Activated CD8-positive, alpha-beta memory T cell treated with anti-CD3 and anti-CD28 coated beads, Interleukin-2, amount 50 U/mL, for 24 hours (primary cell): ENCODE data around the gene DEPDC7.
"Not testable (repeated sequence)": the region's sequence is repeated elsewhere in the genome, so short reads cannot be mapped to it uniquely, and the experiment has no call there.

Experiments
- DNase-seq: peaks from one replicate; pipeline ENCODE4 v3.0.0-alpha.2; 2020; ENCODE audit errors: extremely low read depth

DEPDC7 gene

DNA sequence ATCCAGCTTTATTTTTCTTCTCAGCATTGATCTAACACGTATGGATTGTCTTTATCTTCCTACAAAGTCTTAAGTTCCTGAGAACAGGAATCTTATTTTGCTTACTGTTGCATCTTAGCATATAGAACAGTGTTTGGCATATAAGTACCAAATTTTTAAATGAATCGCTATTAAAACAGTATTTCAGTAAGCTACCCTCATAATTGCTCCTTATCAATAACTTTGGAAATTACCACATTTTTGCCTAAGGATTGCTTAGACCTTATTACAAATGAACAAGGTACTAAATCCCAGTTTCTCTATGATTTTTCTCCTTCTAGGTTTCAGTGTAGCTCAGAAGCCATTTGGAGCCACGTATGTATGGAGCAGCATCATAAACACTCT lies 9.7 kb downstream of the DEPDC7 start:
- no peak for DNase-seq

DNA sequence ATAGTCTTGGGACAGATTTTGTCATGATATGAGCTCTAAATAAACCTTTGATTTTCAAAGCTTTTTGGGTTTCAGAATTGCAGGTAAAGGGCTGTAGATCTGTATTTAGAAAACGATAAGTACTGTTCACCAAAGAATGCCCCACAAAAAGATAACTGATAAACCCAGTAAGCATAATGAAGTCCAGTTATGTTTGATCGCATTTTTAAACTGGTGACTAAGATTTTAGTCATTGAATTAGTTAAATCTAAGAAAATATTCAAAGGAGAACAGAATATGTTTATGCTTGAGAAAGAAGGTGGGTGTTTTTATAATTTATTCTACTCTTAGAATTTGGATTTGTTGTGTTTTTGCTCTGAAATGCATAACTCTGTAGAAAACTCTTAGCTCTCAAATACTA lies 11.6 kb downstream of the DEPDC7 start:
- no peak for DNase-seq

DNA sequence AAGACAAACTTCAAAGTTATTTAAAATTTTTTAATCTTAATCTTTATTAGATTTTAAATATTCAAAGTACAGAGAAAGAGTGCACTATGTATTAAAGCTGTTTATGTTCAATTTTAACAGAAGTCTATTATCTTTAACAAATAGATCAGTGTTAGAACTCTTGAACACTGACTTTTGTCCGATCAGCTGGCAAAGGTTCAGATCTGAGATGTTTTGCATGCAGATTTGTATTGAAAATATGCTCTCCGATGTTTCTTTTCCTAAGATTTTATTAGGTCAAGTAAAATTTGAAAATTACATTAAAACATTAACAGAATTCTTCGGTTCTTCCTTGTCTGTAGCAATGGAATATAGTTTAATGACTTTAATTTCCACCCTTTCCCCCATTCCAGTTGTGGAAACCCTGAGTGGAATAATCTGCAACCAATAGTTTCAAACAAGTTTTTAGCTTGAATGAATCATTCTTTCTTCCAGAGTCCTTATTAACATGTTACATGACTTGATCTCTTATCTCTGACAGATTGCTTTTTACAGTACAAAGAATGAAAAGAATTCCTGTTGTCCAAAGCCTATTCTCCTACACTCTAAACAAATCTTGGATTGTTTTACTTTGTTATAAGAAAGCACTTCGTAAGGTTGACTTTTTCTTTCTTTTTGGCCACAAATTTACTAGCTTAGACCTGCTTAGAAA lies 12.3 kb downstream of the DEPDC7 start:
- DNase-seq, result no peak

DNA sequence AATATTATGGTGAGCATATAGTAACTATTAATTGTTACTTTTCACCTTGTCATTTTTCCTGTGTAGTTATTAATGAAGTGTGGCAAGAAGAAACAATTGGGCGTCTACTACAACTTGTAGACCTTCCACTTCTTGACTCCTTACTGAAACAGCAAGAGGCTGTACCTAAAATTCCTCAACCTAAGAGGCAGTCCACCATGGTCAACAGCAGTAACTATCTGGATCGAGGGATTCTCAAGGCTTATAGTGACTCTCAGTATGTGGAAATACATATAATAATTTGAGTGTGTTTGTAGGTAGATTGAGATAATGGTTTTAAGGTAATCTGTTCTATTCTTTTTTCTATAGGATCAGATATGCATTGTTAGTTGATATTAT lies 12.8 kb downstream of the DEPDC7 start:
- no peak for DNase-seq

DNA sequence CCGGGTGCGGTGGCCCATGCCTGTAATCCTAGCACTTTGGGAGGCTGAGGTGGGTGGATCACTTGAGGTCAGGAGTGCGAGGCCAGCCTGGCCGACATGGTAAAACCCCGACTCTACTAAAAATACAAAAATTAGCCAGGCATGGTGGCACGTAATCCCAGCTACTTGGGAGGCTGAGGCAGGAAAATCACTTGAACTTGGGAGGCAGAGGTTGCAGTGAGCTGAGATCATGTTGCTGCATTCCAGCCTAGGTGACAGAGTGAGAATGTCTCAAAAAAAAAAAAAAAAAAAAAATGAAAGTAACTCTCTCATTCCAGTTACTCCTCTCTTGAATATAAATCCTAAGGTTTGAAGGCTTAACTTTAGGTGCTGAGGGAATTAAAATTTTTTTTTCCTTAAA lies 13.5 kb downstream of the DEPDC7 start:
- DNase-seq, result not testable (repeated sequence)

DNA sequence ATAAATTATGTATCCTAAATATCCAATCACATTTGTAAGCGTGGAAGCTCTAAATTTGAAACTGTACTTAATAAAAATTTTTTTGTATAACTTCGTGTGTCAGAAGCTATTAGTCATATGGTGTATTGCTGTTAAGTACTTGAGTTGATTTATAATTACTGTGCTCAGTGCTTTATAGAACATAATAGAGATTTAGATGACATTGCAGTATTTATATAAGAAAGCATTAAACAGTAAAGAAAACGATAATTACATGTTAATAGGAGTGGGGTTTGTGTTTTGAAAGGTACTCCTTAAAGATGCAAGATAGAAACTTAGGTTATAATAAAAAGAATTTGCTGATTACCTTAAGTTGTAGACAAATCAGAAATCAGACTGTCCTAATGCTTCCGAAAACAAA lies 17.8 kb downstream of the DEPDC7 start:
- DNase-seq, result no peak

DNA sequence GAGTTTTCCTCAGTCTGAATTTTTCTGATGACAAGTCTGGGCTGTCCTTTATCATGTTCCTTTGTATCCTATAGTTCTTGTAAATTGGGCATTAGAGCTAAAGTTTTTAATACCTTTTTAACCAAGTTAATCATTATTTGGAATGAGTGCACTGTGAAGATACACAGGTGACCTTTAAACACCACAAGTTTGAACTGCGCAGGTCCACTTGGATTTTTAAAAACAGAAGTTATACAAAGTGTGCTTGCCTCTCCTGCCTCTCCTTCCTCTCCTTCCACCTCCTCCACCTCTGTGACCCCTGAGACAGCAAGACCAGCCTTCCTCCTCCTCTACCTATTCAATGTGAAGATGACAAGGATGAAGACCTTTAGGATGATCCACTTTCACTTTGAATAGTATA lies 19.3 kb downstream of the DEPDC7 start:
- no peak for DNase-seq

DNA sequence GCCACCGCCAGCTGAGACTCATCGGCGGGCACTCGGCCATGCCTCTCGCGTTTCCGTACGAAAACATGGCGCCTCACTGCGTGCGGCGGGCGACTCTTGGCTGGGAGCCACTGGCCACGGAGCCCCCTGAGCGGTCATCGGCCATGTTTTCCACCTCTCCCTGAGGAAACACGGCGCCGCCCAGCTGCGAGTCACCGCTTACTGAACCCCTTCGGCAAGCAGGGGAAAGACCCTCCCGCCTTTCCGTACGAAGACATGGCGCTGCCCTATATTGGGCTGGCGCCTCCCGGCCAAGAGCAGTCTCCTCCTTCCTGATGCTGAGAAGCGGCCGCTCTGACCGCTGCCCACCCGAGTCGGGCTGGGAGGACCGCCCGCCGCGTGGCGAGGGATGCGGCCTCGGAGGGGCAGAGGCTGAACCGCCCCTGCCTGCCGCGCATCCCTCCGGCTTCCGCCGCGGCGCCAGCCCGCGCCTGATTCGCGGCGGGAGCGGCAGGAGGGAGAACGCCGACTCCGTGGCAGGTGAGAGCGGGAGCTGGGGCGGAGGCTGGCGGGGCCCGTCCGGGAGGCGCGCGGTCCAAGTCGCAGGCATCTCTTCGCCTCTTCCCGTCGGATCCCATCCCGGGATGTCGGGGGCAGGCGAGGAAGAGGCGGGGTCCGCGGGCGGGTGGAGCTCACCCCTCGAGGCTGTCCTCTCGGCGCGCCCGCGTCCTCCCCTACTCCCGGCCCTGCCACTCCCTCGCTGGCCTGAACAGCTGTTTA lies 23.8 kb downstream of the DEPDC7 start, which contains the start of gene TCP11L1:
TSS of gene TCP11L1 (plus strand) at position 299 of the 759 bp plus-strand sequence. CDS start 4,202 bp downstream, outside the sequence.
- DNase-seq, result peak; percentile 41

DNA sequence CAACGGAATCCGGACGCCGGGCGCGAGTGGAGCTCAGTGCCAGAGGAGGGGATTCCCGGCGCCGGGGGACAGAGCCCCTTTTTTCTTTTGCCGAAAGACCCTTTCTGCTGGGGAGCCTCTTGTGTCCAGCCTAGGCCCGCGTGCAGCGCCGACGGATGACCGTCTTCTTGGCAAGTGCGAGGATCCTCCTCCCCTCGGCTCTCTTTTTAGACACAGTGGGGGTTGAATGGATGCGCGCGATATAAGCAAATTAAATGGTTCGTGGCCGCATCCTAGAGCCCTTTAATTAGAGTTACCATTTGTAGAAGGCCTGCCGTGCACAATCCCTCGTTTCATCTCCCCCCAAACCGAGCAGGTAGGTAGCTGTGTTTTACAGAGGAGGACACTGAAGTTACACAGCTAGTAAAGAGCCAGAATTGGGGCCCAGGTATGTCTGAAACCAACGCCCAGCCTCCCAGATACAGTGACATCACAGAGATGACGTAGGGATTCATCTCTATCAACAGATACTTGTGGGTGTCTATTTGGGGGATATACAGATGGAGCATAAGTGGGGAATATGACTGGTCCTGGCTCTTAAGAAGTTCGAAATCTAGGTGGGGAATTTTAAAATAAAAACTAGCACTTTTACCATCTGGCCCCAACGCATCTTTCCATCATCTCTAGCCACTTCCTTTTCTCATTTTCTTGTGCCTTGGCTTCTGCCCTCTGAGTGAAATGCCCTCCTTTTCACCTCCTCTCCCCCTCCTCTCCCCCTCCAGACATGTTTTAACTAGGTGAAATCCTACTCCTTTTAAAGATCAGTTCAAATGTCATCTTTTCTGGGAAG lies 24.6 kb downstream of the DEPDC7 start:
- no peak for DNase-seq

DNA sequence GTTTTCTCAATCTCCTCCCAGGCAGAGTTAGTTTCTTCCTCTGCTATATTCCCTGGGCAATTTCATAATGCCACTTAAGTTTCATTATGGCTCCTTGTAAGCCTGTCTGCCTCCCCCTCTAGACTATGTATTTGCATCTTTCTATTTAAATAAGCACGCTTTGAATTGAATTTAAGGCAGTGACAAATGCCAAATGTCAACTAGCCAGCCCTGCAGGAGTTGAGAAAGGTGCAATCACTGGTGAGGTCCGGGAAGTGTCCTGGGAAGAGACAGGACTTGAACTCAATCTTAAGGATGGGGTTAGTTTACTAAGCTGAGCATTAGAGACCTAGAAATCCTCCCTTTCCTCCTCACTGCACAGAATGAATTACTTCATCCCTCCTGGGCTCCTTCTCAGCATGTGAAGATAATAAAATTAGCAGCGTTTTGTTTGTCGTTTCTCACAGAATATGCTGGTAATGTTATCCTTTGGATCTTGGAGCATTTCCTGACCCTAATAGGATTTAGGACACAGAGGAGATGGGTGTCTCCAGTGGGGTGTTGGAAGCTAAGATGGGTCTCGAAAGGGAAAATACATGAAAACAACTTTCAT lies 25.3 kb downstream of the DEPDC7 start:
- DNase-seq, result no peak

DNA sequence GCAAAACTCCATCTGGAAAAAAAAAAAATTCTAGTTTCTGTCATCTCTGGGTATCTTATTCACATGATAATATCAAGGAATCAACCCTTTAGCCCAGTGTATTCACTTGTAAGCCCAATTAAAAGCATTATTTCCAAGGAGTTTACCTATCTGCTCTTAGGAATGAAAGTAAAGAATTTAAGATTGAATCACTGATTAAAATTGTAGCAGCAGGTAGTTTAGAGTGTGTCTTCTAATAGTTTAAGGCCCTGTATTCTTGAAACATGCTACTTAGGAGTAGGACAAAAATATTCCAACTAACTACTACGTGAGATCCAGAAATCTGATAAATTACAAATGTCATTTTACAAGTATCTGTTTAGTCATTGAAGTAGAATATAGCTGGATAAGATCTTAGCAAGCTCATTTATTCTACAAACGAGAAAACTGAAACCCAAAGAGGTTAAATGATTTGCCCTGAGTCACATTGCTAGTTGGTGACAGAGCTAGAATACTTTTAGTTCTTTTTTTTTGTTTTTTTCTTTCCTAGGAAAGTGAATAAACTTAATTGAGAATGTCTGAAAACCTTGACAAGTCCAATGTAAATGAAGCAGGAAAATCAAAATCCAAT lies 27.6 kb downstream of the DEPDC7 start:
- no peak for DNase-seq

DNA sequence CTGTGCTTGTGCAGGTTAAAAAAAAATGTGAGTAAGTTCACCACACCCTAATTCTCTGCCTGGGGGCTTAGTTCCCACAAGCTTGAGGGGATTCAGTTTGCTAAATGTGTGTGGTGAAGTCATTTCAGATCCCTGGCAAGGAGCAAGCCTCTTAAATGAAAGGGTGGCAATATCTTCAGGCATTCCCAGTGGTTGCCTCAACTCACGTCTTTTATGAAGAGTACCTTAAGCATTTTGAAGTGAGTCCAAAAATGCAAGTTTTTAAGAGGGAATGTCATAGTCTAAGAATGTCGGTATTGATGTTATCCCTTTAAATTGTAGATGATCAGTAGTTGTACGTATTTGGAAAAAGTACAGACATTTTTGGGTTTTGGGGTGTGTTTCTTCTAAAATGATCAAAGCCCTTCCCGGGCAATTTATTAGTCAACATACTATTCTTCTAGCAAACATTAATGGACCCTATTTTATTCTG lies 28.6 kb downstream of the DEPDC7 start:
- no peak for DNase-seq

DNA sequence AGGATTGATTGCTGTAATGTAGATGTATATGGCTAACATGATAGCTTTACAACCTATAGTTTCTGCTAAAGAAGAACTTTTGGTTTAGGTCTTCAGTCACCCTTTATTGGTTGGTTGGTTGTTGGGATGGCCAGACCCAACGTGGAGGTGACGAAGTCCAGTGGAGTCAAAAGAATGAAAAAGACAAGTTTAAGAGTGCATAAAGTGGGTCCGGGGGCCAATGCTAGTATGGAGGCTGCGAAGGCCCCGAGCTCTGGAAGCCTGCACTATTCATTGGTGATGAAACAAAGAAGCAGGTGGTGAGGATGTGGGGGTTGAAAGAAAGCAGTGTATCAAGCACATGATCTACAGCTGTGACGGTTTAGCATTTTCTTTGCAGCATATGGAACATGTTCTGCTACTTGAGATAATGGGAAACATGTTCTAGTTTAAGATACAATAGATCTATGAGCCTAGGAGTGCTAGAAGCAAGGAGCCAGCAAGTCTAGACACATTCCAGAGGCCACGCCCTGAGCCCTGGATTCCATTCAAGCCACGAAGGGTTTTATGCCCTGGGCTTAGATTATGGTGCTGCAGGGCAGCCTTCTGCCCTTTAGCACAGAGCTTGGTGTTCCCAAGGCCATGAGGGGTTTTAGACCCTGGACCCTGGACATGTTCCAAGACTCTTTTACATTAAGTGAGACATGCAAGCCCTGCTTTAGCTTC lies 30.0 kb downstream of the DEPDC7 start:
- DNase-seq, result no peak

DNA sequence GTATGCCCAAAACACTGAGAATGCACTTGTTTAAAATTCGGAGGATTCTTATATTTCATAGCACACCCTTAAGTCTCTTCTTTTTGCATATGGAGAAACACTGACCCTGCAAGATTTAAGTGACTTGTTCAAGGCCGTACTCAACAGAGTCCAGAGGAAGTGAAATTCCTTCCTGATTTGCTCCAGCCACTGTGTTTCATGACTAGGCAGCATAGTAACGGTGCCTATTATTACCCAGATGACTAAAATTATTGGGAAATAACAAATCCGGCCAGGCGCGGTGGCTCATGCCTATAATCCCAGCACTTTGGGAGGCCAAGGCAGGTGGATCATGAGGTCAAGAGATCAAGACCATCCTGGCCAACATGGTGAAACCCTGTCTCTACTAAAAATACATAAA lies 33.0 kb downstream of the DEPDC7 start:
- not testable (repeated sequence) for DNase-seq

DNA sequence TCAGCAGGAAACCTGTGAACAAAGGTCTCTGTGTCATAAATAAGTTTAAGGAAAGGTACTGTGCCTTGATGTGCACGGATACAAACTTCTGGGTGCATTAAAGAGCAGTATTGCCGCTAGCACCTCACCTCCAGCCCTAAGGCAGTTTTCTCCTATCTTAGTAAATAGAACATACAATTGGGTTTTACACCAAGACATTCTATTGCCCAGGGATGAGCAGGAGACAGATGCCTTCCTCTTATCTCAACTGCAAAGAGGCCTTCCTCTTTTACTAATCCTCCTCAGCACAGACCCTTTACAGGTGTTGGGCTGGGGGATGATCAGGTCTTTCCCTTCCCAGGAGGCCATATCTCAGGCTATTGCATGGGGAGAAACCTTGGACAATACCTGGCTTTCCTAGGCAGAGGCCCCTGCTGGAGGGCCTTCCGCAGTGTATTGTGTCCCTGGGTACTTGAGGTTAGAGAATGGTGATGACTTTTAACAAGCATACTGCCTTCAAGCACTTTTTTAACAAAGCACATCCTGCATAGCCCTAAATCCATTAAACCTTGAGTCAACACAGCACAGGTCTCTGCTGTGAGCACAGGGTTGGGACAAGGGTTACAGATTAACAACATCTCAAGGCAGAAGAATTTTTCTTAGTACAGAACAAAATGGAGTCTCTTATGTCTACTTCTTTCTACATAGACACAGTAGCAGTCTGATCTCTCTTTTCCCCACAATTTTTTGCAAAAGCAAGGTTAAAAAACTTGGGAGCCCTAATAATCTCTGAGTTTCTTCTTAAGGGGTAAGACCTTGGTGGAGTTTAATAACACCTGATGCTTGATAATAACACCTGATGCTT lies 34.1 kb downstream of the DEPDC7 start:
- DNase-seq, result not testable (repeated sequence)

DNA sequence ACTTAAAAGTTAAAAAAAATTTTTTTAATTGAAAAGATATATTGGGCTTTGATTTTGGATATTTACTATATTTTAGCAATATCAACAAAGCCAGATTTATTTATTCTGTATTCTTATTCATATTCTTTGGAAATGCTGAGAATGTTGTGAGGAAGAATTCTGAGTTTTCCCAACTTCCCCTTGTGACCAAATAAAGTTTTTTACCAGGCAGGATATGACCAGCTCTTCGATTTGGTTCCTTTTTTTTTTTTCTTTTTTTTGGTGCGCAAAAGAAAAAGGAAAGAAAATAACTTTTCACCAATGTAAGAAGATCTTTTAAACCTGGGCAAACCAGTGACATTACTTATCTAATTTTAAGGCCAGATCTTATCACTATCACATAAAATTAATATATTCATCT lies 36.6 kb downstream of the DEPDC7 start:
- no peak for DNase-seq

DNA sequence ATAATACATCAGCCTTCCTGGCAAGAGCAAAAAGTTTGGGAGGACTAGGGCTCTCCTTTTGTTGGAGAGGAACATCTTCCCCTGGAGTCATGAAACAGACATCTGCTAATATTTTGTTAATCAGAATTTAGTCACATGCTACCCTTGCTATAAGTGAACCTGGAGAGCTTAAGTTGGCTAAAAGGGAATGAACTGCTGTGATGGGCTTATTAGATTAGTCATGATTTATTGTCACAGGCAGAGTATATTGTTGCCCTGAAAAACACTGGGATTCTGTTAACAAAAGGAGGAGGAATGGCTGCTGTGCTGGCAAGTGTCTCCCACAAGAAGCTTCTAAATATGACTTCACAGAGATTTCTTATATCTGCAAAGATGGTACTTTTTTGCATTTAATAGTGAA lies 39.7 kb downstream of the DEPDC7 start:
- no peak for DNase-seq

DNA sequence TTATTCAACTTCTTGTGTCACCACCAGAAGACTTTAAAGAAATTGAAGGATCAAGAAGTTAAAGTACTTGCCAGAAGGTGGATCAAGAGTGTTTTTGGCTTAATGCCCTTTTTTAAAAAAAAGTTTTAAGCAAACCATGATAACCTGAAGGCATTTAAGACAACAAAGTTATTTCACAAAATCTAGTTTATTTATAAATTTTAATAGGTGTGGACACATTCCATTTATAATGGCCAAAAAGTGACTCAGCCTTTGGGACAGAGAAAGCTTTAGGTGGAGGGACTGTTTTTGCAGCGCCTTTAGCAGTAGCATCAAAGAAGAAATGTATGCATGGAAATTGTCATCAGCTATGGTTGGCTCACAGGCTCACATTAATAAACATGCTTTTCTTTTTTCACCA lies 41.6 kb downstream of the DEPDC7 start:
- DNase-seq, result no peak

DNA sequence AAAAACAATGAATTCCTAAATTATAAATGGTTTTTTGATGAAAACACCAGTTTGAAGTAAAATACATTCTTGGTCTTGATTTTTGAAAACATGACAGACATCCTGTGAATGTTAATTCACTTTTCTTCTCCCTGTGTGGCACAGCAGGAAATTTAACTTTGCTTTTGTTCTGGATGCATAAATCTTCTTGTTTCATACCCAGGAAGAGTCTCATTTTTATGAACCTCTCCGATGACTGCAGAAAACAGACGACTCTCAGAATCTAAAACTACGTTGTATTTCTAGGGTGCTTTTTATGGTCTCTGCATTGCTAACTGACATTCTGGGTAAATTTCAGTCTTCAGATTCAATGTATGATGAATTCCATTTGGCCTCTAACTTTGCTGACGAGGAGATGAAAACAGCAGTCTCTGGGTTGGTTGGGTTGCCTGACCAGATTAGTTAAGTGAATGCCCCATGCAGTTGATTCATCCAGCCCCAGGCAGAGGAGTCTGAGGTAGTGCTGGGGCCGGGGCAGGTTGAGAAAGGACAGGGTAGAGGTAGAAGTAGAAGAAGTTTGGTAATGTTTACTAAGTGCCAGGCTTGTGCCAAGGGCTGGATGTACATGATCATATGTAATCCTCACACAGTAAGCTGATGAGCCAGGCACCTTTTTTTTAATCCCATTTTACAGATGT lies 43.8 kb downstream of the DEPDC7 start:
- DNase-seq, result no peak
